HG03571 (cell line): ENCODE measurements around the gene GRK2.

ENCODE experiments used
- ATAC-seq: cut with Tn5 transposase; IDR thresholded peaks from one replicate; pipeline ENCODE4 v1.9.1; 2021; ENCODE audit not compliant: unreplicated experiment

GRK2 gene

DNA sequence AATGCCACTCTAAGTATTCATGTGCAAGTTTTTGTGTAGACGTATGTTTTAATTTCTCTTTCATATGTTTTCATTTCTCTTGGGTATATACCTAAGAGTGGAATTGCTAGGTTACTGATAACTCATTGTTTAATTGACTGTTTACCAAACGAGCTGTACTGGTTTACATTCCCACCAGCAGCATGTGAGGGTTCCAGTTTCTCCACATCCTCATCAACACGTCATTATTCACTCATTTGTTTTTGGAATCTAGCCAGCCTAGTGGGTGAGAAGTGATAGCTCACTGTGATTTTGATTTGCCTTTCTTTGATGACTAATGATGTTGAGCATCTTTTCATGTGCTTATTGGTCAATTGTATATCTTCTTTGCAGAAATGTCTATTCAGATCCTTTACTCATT, 26.8 kb downstream of the GRK2 start:
- ATAC-seq = no peak

DNA sequence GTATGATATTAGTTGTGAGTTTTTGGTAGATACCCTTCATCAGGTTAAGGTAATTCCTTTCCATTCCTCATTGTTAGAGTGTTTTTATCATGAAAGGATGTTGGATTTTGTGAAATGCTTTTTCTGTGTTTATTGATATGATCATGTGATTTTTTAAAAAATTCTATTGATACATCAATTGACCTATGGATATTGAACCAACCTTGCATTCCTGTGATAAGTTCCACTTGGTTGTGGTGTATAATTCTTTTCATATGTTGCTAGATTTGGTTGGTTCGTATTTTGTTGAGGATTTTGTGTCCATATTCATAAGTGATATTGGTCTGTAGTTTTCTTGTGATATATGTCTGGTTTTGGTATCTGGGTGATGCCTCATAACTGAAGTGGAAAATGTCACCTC, 29.6 kb downstream of the GRK2 start:
- ATAC-seq = no peak

DNA sequence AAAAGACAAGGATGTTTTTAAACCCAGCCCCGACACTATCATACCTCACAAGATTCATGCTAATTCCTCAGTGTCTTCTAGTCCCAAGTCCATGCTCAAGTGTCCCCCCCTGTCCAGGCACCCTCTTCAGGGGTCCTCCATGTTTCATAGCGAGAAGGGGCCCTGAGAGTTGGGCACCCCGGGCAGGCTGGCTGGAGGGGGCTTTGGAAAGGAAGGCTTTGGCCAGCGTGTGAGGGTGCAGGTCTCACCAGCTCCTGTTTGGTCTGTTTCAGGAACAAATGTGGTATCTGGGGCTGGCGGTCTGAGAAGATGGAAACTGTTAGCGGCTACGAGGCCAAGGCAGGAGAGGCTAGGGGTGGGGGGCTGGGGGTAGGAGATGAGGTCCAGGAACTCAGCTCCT, 32.5 kb downstream of the GRK2 start:
- no peak for ATAC-seq

DNA sequence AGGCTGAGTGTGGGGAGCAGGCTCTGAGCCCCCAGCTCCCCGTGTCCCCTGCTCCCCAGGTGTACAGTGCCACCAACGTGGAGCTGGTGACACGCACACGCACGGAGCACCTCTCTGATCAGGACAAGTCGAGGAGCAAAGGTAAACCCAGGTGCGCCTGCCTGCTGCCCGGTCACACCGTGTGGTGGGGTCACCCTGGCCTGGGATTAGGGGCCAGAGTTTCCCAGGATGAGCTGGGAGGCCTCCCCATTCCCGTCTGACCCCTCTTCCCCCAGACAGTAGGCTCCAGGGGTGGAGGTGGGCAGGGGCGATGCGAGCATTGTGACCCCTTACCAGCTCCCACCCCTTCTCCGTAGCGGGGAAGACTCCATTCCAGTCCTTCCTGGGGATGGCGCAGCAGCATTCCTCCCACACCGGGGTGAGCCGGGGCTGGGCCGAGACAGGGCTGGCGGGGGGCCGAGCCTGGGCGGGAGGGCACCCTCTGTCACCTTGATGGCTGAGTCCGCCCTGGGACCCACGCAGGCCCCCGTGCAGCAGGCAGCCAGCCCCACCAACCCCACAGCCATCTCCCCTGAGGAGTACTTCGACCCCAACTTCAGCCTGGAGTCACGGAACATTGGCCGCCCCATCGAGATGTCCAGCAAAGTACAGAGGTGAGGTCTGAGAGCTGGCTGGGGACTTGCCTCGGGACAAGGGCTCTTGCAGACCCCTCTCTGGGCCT, 33.4 kb downstream of the GRK2 start:
- ATAC-seq = no peak

DNA sequence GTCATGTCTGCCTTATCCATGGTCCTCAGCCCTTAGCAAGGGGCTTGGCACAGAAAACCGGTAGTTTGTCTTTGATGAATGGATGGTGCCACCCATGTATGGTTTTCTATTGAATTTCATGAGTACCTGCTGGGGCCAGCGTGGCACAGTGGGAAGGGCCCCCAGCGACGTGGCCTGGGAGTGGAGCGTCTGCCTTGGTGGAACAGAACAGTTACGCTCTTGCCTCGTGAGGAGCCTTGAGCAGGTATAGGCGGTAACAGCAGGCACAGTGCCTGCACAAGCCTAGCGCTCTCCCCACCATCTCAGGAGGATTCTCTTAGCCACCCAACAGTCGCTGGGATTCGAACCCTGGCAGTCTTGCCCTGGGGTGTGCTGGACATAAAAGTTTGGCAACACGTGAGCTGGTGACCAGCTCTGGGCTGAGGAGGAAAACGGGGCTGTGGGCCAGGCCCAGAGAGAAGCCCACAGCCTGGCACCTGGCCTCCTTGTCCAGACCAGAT, 34.0 kb downstream of the GRK2 start:
- ATAC-seq = no peak

DNA sequence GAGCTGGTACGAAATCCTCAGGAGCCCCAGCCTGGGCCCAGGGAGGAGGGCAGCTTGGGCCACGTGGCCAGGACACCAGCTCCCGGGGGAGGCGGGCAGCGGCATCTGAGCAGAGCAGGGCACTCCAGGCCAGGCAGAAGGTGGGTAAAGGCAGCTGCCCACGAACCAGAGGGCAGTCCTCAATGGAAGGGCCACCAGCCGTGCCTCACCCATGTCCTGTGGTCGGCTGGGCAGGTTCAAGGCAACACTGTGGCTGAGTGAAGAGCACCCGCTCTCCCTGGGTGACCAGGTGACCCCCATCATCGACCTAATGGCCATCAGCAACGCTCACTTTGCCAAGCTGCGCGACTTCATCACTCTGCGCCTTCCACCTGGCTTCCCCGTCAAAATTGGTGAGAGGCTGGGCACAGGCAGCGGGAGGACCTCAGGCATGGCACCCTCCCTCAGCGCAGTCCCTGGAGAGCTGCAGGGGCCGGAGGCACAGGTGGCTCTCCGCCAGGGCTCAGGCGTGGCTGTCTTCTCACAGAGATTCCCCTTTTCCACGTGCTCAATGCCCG, 34.6 kb downstream of the GRK2 start:
- ATAC-seq = no peak

DNA sequence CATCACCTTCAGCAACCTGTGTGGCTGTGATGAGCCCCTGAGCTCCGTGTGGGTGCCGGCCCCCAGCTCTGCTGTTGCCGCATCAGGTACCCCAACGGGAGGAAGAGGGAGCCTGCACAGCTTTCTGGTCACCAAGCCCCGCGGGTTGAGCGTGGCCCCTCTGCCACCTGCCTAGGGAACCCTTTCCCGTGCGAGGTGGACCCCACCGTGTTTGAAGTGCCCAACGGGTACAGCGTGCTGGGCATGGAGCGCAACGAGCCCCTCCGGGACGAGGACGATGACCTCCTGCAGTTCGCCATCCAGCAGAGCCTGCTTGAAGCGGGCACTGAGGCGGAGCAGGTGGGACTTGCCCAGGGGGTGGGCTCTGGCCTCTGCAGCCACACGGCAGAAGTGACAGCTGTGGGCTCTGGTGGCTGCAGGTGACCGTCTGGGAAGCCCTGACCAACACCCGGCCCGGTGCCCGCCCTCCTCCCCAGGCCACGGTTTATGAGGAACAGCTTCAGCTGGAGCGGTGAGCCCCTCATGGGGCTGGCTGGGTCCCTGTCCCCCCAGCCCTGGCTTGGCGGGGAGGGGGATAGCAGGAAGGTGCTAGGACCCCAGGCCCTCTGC, 35.1 kb downstream of the GRK2 start:
- ATAC-seq = no peak

DNA sequence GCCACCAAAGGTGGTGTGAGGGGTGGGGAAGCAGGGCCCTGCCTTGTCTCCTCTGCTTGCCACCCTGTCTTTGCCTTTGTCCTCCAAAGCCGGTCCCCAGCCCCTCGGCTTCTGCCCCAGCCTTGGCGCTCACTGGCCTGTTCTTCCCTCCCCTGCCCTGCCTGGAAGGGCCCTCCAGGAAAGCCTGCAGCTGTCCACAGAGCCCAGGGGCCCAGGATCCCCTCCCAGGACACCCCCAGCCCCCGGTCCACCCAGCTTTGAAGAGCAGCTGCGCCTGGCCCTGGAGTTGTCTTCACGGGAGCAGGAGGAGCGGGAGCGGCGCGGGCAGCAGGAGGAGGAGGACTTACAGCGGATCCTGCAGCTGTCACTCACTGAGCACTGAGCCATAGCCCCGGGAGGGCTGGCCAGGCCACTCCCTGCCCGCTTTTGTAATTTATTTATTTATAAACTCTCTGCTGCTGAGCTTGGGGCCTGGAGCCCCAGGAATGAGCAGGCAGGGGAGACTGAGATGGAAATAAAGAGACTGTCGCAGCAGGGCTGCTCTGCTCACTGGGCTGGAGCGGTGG, 35.8 kb downstream of the GRK2 start:
- ATAC-seq = no peak

DNA sequence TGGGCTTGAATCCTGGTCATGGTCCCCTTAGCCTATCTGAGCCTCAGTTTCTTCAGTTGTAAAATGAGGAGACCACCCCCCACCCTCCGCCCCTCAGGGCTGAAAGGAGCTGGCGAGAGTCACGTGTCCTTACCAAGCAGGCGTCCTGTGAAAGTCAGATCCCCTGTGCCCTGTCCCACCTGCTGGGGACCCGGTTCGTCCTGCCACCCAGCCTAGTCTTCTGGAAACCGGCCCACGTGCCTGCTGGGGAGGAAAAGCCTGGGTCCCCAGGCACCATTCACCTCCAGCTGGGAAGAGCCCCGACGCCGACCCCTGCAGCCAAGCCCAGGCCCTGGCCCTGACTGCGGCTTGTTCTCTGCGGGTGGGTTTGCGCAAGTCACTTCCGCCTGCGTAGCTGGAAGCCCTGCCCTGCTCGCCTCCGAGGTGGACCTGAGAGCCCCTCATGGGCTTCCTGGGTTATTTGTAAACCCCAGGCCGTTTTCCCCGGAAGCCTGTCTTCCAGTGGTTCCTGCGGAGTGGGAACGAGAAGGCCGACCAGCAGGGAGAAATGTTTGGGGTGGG, 36.4 kb downstream of the GRK2 start:
- ATAC-seq = no peak

DNA sequence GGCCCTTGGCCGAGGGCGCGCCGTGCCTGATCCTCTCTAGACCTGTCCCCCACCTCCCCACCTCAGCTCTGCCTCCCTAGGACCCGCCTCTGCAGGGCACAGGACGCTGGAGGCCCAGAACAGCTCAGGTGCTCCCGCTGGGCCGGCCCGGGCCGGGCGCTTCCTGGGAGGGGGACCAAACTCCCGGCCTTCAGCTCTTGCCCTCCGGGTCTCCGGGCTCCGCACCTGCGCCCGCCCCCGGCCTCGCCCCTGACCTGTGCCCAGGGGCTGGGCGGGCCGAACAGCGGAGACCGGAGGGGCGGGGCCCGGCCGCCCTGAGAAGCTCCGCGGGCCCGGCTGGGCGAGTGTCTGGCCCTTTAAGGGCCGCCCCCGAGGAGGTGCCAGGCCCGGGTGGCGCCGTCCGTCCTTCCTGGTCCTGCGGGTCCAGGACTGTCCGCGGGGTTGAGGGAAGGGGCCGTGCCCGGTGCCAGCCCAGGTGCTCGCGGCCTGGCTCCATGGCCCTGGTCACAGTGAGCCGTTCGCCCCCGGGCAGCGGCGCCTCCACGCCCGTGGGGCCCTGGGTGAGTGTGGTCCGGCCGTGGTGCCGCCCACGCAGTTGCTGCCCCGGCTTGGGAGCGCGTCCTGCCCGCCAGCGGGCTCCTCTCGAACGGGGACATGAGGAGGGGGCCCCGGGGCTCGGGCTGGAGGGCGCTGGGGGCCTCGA, 37.0 kb downstream of the GRK2 start, which contains the start of gene SSH3:
TSS of gene SSH3 (plus strand) at position 399 of the 703 bp plus-strand sequence. CDS start at position 495, 96 bp downstream.
- no peak for ATAC-seq

DNA sequence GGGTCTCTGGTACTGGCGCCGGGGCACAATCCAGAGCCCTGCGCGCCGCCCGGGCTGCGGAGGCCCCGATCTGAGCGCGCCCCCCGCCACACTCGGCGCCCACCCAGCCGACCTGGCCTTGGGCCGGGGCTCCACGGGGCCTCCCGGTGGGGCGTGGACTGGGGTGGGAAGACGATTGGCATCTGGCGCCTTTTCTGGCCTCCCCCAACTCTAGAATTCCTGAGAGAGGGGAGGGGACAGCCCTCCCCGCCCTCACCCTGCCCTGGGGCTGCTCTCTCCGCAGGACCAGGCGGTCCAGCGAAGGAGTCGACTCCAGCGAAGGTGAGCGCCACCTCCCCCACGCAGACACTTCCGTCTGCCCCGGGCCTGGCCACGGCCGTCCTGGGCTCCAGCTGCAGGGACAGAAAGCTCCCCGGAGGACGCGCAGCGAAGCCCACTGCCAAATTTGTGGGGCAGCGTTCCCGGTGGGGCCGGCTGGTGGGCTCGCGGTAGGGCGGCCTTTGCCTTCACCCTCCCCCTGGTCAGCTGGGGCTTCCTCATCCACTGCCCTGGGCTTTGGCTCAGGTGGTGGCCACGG, 37.6 kb downstream of the GRK2 start:
- no peak for ATAC-seq

DNA sequence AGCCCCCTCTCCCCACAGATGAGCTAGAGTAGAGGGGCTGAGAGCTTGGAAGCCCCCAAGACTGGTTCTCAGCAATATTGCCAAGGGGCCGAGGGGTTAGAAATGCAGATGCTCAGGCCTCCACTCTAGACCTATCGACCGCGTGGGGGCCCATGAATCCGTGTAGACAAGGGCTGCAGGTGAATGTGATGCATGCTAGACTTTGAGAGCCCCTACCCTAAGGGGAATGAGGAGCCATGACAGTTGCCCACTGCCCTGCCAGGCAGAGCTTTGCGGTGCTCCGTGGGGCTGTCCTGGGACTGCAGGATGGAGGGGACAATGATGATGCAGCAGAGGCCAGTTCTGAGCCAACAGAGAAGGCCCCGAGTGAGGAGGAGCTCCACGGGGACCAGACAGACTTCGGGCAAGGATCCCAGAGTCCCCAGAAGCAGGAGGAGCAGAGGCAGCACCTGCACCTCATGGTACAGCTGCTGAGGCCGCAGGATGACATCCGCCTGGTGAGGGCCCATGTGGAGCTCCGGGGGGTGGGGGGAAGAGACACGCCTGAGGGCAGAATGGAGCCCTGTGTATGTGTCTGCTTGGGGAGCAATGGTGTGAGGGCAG, 38.3 kb downstream of the GRK2 start:
- no peak for ATAC-seq

DNA sequence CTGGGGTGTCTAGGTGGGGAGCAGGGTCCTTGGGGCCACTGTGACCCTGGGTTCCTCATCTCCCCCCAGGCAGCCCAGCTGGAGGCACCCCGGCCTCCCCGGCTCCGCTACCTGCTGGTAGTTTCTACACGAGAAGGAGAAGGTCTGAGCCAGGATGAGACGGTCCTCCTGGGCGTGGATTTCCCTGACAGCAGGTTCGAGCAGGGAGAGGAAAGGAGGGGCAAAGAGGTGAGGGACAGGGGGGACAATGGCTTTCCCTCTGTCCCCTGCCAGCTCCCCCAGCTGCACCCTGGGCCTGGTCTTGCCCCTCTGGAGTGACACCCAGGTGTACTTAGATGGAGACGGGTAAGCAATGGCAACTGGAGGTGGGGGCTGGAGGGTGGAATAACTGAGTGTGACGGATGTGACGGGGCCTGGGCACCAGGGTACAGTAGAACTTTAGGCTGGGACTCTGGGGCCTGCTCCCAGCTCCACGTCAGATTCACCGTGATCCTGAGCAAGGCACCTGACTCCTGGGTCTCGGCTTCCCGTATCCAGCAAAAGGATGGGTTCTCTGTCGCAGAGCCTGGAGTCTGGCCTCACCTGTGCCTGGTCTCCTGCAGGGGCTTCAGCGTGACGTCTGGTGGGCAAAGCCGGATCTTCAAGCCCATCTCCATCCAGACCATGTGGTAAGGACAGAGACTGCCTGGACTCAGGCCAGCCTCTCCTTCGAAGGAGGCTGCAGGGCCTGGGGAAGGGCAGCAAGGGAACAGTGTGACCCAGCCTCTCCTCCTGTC, 40.7 kb downstream of the GRK2 start:
- no peak for ATAC-seq

DNA sequence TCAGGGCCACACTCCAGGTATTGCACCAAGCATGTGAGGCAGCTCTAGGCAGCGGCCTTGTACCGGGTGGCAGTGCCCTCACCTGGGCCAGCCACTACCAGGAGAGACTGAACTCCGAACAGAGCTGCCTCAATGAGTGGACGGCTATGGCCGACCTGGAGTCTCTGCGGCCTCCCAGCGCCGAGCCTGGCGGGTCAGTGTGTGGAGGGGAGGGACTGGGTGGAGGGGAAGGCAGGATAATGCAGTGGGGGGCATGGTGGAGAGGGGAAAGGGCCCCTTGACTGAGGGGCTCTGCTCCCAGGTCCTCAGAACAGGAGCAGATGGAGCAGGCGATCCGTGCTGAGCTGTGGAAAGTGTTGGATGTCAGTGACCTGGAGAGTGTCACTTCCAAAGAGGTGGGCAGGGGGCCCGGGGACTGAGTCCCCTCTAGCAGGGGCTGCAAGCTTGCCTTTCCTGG, 41.3 kb downstream of the GRK2 start:
- no peak for ATAC-seq

DNA sequence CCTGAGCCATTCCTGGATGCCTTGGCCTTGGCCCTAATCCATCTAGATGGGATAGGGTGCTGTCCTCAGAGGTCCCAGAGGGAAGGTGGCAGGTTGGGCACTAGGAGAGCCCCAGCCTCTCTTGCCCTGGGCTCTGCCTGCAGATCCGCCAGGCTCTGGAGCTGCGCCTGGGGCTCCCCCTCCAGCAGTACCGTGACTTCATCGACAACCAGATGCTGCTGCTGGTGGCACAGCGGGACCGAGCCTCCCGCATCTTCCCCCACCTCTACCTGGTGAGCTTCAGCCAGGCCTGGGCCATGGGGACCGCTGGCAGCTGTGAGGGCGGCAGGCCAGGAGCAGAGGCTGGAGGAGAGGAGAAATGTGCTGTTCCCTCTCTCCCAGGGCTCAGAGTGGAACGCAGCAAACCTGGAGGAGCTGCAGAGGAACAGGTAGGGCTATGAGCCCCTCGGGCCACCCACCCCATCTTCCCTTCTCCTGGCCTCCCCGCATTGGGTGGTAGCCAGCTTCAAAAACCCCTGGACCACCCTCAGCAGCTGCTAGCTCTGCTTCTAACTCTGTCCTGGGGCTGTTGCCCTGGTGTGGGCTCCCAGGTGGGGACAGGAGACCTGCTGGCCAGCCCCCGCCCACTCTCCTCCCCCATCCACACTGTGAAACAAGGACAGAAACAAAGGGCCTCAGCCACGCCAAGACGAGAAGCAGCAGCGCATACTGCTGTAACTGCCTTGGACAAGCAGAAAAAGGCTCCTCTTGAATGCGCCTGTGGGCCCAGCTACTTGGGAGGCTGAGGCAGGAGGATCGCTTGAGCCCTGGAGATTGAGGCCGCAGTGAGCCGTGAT, 42.0 kb downstream of the GRK2 start:
- ATAC-seq = no peak

DNA sequence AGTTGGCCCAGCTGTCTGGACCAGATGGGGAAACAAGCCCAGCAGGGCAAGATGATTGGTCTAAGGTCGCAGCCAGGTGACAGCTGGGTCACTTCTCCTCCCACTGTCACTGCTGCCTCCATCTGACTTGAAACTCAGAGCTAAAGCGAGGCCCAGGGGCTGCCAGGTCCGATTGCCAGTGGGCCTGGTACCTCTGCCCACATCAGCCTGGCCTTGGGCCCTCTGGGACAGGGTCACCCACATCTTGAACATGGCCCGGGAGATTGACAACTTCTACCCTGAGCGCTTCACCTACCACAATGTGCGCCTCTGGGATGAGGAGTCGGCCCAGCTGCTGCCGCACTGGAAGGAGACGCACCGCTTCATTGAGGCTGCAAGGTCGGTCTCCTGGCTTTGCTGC, 42.9 kb downstream of the GRK2 start:
- no peak for ATAC-seq

DNA sequence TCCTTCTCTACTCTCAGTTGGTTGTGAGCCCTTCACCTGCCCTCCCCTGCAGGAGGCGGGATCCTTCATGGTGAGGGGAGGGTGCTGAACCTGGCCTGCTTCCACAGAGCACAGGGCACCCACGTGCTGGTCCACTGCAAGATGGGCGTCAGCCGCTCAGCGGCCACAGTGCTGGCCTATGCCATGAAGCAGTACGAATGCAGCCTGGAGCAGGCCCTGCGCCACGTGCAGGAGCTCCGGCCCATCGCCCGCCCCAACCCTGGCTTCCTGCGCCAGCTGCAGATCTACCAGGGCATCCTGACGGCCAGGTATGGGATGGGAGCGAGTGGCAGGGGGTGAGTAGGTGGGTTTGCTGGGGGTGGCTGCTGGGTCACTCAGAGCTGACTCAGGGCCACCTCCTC, 43.4 kb downstream of the GRK2 start:
- ATAC-seq = no peak

DNA sequence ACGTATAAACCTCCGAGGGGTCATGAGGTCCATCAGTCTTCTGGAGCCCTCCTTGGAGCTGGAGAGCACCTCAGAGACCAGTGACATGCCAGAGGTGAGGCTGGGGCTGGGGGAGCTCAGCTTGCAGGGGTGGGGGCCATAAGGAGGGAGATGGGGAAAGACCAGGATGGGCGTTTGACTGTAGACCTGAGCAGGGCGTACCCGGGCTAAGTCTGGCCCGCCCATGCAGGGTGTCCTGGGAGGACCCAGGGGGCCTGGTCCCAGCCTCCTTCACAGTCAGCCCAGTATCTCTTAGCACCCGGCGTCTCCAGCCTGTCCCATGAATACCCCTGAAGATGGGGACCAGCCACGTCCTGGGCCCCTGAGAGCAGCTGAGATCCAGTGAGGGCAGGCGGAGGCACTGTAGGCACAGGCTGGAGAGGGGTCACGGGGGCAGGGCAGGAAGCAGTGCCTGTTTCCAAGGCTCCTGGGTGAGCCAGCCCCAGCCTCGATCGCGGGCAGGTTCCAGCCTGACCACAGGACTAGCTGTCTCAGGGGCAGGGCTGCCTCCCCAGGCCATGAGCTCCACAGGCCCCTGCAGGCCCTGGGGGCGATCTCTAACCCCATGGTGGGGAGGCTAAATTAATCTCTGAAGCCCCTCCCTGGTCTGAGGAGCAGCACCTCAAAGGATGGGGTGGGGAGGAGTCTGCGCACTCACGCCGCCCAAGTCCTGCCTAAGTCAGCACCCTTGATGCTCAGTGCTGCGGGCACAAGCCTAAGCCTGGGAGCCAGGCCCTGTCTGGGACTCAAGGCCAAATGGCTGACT, 44.2 kb downstream of the GRK2 start:
- no peak for ATAC-seq
